H1 (cell line): Measurements from ENCODE around the gene SMAD7.

ENCODE experiments used
- CHD7 ChIP-seq: fragments of 300-600 bp; sonication (generic); IDR thresholded peaks from 2 replicates; pipeline ENCODE4 v1.7.1; 2012; ENCODE audit warnings: low read length, moderate library complexity, mild to moderate bottlenecking, inconsistent platforms; ENCODE audit not compliant: insufficient replicate concordance
- EZH2 ChIP-seq: fragments of 200-600 bp; sonication (generic); IDR thresholded peaks from 2 replicates; pipeline ENCODE4 v1.7.1; 2012; ENCODE audit warnings: low read depth, mild to moderate bottlenecking, moderate library complexity, low read length, inconsistent platforms; ENCODE audit not compliant: severe bottlenecking
- JUN ChIP-seq: IDR thresholded peaks from 2 replicates; pipeline ENCODE4 v1.6.1; 2011; ENCODE audit warnings: low read depth, mild to moderate bottlenecking, improper control_type of control experiment, low read length
- MAFK ChIP-seq: IDR thresholded peaks from 2 replicates; pipeline ENCODE4 v1.6.1; 2012; ENCODE audit warnings: low read depth, mild to moderate bottlenecking, improper control_type of control experiment, low read length
- POLR2A ChIP-seq, 2 experiments: IDR thresholded peaks; 1 replicate in 1 of 2; 2 replicates in 1 of 2; pipeline ENCODE4 v1.6.1; 2011; ENCODE audit warnings: low read depth in 2 of 2, low read length in 2 of 2, mild to moderate bottlenecking in 2 of 2; ENCODE audit errors: control extremely low read depth in 1 of 2
- POLR2AphosphoS5 ChIP-seq: IDR thresholded peaks from 2 replicates; pipeline ENCODE4 v1.6.1; 2011; ENCODE audit warnings: low read depth, low read length
- SP2 ChIP-seq: IDR thresholded peaks from 2 replicates; pipeline ENCODE4 v1.6.1; 2012; ENCODE audit warnings: mild to moderate bottlenecking, low read length, inconsistent platforms
- YY1 ChIP-seq: IDR thresholded peaks from 2 replicates; pipeline ENCODE4 v1.6.1; 2011; ENCODE audit warnings: low read depth, mild to moderate bottlenecking, low read length
- ZNF274 ChIP-seq: IDR thresholded peaks from 2 replicates; pipeline ENCODE4 v1.7.0; 2012; ENCODE audit warnings: low read length, borderline replicate concordance; ENCODE audit errors: extremely low read depth
- TF ChIP-seq, protein P1 (sequence below), 3 experiments: IDR thresholded peaks; 1 replicate in 2 of 3; 2 replicates in 1 of 3; pipeline versions ENCODE4 v1.5.1 to v1.6.1; 2011; ENCODE audit warnings: low read length in 3 of 3, mild to moderate bottlenecking in 3 of 3, inconsistent platforms in 2 of 3, low read depth in 1 of 3, moderate library complexity in 1 of 3; ENCODE audit not compliant: insufficient read depth in 1 of 3; ENCODE audit errors: control extremely low read depth in 1 of 3
- TF ChIP-seq, protein P2 (sequence below): IDR thresholded peaks from 2 replicates; pipeline ENCODE4 v1.6.1; 2011; ENCODE audit warnings: low read length, improper control_type of control experiment

GRCh38 chr18:48884306-48884705 is 66.5 kb downstream of the SMAD7 start:
- TF ChIP-seq, protein P1, sequence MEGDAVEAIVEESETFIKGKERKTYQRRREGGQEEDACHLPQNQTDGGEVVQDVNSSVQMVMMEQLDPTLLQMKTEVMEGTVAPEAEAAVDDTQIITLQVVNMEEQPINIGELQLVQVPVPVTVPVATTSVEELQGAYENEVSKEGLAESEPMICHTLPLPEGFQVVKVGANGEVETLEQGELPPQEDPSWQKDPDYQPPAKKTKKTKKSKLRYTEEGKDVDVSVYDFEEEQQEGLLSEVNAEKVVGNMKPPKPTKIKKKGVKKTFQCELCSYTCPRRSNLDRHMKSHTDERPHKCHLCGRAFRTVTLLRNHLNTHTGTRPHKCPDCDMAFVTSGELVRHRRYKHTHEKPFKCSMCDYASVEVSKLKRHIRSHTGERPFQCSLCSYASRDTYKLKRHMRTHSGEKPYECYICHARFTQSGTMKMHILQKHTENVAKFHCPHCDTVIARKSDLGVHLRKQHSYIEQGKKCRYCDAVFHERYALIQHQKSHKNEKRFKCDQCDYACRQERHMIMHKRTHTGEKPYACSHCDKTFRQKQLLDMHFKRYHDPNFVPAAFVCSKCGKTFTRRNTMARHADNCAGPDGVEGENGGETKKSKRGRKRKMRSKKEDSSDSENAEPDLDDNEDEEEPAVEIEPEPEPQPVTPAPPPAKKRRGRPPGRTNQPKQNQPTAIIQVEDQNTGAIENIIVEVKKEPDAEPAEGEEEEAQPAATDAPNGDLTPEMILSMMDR (IDR thresholded peaks at IDR 0.05; ENCODE audit: control extremely low read depth in 1 of 3, insufficient read depth in 1 of 3, low read depth in 1 of 3, low read length in 3 of 3): no peak
- no peak for TF ChIP-seq SP2
- TF ChIP-seq YY1: no peak
- TF ChIP-seq POLR2AphosphoS5: no peak
- TF ChIP-seq POLR2A (IDR thresholded peaks at IDR 0.05; ENCODE audit: control extremely low read depth in 1 of 2, low read depth in 2 of 2, low read length in 2 of 2): no peak
- no peak for TF ChIP-seq CHD7
- no peak for TF ChIP-seq EZH2
- TF ChIP-seq ZNF274: no peak
- TF ChIP-seq, protein P2, sequence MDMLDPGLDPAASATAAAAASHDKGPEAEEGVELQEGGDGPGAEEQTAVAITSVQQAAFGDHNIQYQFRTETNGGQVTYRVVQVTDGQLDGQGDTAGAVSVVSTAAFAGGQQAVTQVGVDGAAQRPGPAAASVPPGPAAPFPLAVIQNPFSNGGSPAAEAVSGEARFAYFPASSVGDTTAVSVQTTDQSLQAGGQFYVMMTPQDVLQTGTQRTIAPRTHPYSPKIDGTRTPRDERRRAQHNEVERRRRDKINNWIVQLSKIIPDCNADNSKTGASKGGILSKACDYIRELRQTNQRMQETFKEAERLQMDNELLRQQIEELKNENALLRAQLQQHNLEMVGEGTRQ: no peak
- TF ChIP-seq JUN: no peak
- no peak for TF ChIP-seq MAFK
